Ovary (tissue), 3 donors: Measurements from ENCODE around the gene OTX1.

Experiments used
- CTCF ChIP-seq, 3 donors: fragments of 450-650 bp in 2 of 3; fragments of 200-600 bp in 1 of 3; IDR thresholded peaks; one replicate each; pipeline versions ENCODE4 v1.5.1 to v1.8.0; 2016 to 2022; ENCODE audit warnings: antibody characterized with exemption in 3 of 3, mild to moderate bottlenecking in 1 of 3
- EP300 ChIP-seq: sonication (generic); formaldehyde crosslinking; IDR thresholded peaks from one replicate; pipeline ENCODE4 v1.6.1; 2017; ENCODE audit warnings: antibody characterized with exemption
- POLR2A ChIP-seq: fragments of 450-650 bp; IDR thresholded peaks from one replicate; pipeline ENCODE4 v1.6.1; 2017; ENCODE audit warnings: antibody characterized with exemption, mild to moderate bottlenecking, moderate library complexity
- donor health status: DM: no; HTN: no; CAD: no.

GRCh38 chr2:63051042-63051794, 588 bp downstream of the OTX1 start:
- TF ChIP-seq CTCF (IDR thresholded peaks at IDR 0.05) = no peak
- no peak for TF ChIP-seq EP300
- no peak for TF ChIP-seq POLR2A
